ENCODE data around the gene EBI3. TPM values are rescaled to one million over a fixed set of nuclear protein-coding genes. Genes with fewer than 3 reads are reported as not detected.

EBI3 gene
- polyA plus RNA-seq, 2 donors = 0.53 to 0.92 TPM

- Histone ChIP-seq H3K27me3 (ENCODE audit: control insufficient read depth in 1 of 2, insufficient read depth in 2 of 2, low read length in 2 of 2) (peaks cover 0 to 14% of the 10 kb centered on the region in 2 donors), H3K9me3 (ENCODE audit: control insufficient read depth in 2 of 2, insufficient read depth in 1 of 2, low read depth in 1 of 2, low read length in 1 of 2) (no peaks in the 10 kb centered on the region), H3K4me3 (ENCODE audit: low read depth in 1 of 2, low read length in 2 of 2) (no peak overlapping the region), H3K27ac (ENCODE audit: low read depth in 2 of 2, low read length in 1 of 2) (no peak overlapping the region), H3K36me3 (ENCODE audit: control insufficient read depth in 2 of 2, insufficient read depth in 2 of 2, low read length in 1 of 2) (no peaks in the 10 kb centered on the region), H3K4me1 (ENCODE audit: control insufficient read depth in 2 of 2, insufficient read depth in 2 of 2, low read length in 1 of 2) (no peaks in the 10 kb centered on the region)
- WGBS, 2 donors = 70% methylated on average over 33 of the region's 33 CpGs
These were observed 29.5 kb upstream of the EBI3 start for GRCh38 chr19:4199699-4200293.

- Histone ChIP-seq H3K36me3 (ENCODE audit: control insufficient read depth in 2 of 2, insufficient read depth in 2 of 2, low read length in 1 of 2) (no peaks in the 10 kb centered on the region), H3K9me3 (ENCODE audit: control insufficient read depth in 2 of 2, insufficient read depth in 1 of 2, low read depth in 1 of 2, low read length in 1 of 2) (no peaks in the 10 kb centered on the region), H3K27ac (ENCODE audit: low read depth in 2 of 2, low read length in 1 of 2) (no peak overlapping the region), H3K4me3 (ENCODE audit: low read depth in 1 of 2, low read length in 2 of 2) (no peak overlapping the region), H3K4me1 (ENCODE audit: control insufficient read depth in 2 of 2, insufficient read depth in 2 of 2, low read length in 1 of 2) (no peaks in the 10 kb centered on the region), H3K27me3 (ENCODE audit: control insufficient read depth in 1 of 2, insufficient read depth in 2 of 2, low read length in 2 of 2) (peaks cover 0 to 14% of the 10 kb centered on the region in 2 donors)
- 64 to 81% methylated on average over 2 of the region's 2 CpGs for WGBS, 2 donors
These were observed 28.3 kb upstream of the EBI3 start for GRCh38 chr19:4200940-4201542.

GRCh38 chr19:4201798-4202197, 27.5 kb upstream of the EBI3 start:
- Histone ChIP-seq H3K27ac (ENCODE audit: low read depth in 2 of 2, low read length in 1 of 2) (no peak overlapping the region), H3K9me3 (ENCODE audit: control insufficient read depth in 2 of 2, insufficient read depth in 1 of 2, low read depth in 1 of 2, low read length in 1 of 2) (no peaks in the 10 kb centered on the region), H3K4me1 (ENCODE audit: control insufficient read depth in 2 of 2, insufficient read depth in 2 of 2, low read length in 1 of 2) (no peaks in the 10 kb centered on the region), H3K4me3 (ENCODE audit: low read depth in 1 of 2, low read length in 2 of 2) (no peak overlapping the region), H3K27me3 (ENCODE audit: control insufficient read depth in 1 of 2, insufficient read depth in 2 of 2, low read length in 2 of 2) (peaks cover 0 to 12% of the 10 kb centered on the region in 2 donors), H3K36me3 (ENCODE audit: control insufficient read depth in 2 of 2, insufficient read depth in 2 of 2, low read length in 1 of 2) (no peaks in the 10 kb centered on the region)
- WGBS, 2 donors = 81 to 83% methylated on average over 4 of the region's 4 CpGs

GRCh38 chr19:4206818-4207484, 22.4 kb upstream of the EBI3 start:
- Histone ChIP-seq H3K27me3 (ENCODE audit: control insufficient read depth in 1 of 2, insufficient read depth in 2 of 2, low read length in 2 of 2) (no peaks in the 10 kb centered on the region), H3K4me3 (ENCODE audit: low read depth in 1 of 2, low read length in 2 of 2) (no peak overlapping the region), H3K9me3 (ENCODE audit: control insufficient read depth in 2 of 2, insufficient read depth in 1 of 2, low read depth in 1 of 2, low read length in 1 of 2) (no peaks in the 10 kb centered on the region), H3K36me3 (ENCODE audit: control insufficient read depth in 2 of 2, insufficient read depth in 2 of 2, low read length in 1 of 2) (no peaks in the 10 kb centered on the region), H3K27ac (ENCODE audit: low read depth in 2 of 2, low read length in 1 of 2) (no peak overlapping the region), H3K4me1 (ENCODE audit: control insufficient read depth in 2 of 2, insufficient read depth in 2 of 2, low read length in 1 of 2) (no peaks in the 10 kb centered on the region)
- 78 to 82% methylated on average over 10 of the region's 10 CpGs for WGBS, 2 donors

GRCh38 chr19:4208385-4209094, 20.8 kb upstream of the EBI3 start:
- H3K27ac ChIP-seq (ENCODE audit: low read depth in 2 of 2, low read length in 1 of 2) = peak overlapping the region in 1 of 2 donors; percentile 38
- no peaks in the 10 kb centered on the region for H3K4me1 ChIP-seq (ENCODE audit: control insufficient read depth in 2 of 2, insufficient read depth in 2 of 2, low read length in 1 of 2)
- H3K9me3 ChIP-seq (ENCODE audit: control insufficient read depth in 2 of 2, insufficient read depth in 1 of 2, low read depth in 1 of 2, low read length in 1 of 2) = no peaks in the 10 kb centered on the region
- WGBS, 2 donors = 61 to 62% methylated on average over 13 of the region's 13 CpGs
- H3K27me3 ChIP-seq (ENCODE audit: control insufficient read depth in 1 of 2, insufficient read depth in 2 of 2, low read length in 2 of 2) = no peaks in the 10 kb centered on the region
- H3K36me3 ChIP-seq (ENCODE audit: control insufficient read depth in 2 of 2, insufficient read depth in 2 of 2, low read length in 1 of 2) = no peaks in the 10 kb centered on the region
- no peak overlapping the region for H3K4me3 ChIP-seq (ENCODE audit: low read depth in 1 of 2, low read length in 2 of 2)

GRCh38 chr19:4210166-4210731, 19.1 kb upstream of the EBI3 start:
- Histone ChIP-seq H3K27me3 (ENCODE audit: control insufficient read depth in 1 of 2, insufficient read depth in 2 of 2, low read length in 2 of 2) (no peaks in the 10 kb centered on the region), H3K27ac (ENCODE audit: low read depth in 2 of 2, low read length in 1 of 2) (no peak overlapping the region), H3K36me3 (ENCODE audit: control insufficient read depth in 2 of 2, insufficient read depth in 2 of 2, low read length in 1 of 2) (no peaks in the 10 kb centered on the region), H3K9me3 (ENCODE audit: control insufficient read depth in 2 of 2, insufficient read depth in 1 of 2, low read depth in 1 of 2, low read length in 1 of 2) (no peaks in the 10 kb centered on the region), H3K4me3 (ENCODE audit: low read depth in 1 of 2, low read length in 2 of 2) (no peak overlapping the region), H3K4me1 (ENCODE audit: control insufficient read depth in 2 of 2, insufficient read depth in 2 of 2, low read length in 1 of 2) (no peaks in the 10 kb centered on the region)
- WGBS, 2 donors = 74 to 83% methylated on average over 15 of the region's 15 CpGs

GRCh38 chr19:4213116-4213515, 16.2 kb upstream of the EBI3 start:
- no peaks in the 10 kb centered on the region for H3K36me3 ChIP-seq (ENCODE audit: control insufficient read depth in 2 of 2, insufficient read depth in 2 of 2, low read length in 1 of 2)
- no peak overlapping the region for H3K27ac ChIP-seq (ENCODE audit: low read depth in 2 of 2, low read length in 1 of 2)
- no peak overlapping the region for H3K4me3 ChIP-seq (ENCODE audit: low read depth in 1 of 2, low read length in 2 of 2)
- H3K9me3 ChIP-seq (ENCODE audit: control insufficient read depth in 2 of 2, insufficient read depth in 1 of 2, low read depth in 1 of 2, low read length in 1 of 2) = peaks cover 0 to 2% of the 10 kb centered on the region in 2 donors
- WGBS, 2 donors = 60 to 67% methylated on average over 3 of the region's 3 CpGs
- H3K27me3 ChIP-seq (ENCODE audit: control insufficient read depth in 1 of 2, insufficient read depth in 2 of 2, low read length in 2 of 2) = no peaks in the 10 kb centered on the region
- H3K4me1 ChIP-seq (ENCODE audit: control insufficient read depth in 2 of 2, insufficient read depth in 2 of 2, low read length in 1 of 2) = no peaks in the 10 kb centered on the region

- Histone ChIP-seq H3K4me1 (ENCODE audit: control insufficient read depth in 2 of 2, insufficient read depth in 2 of 2, low read length in 1 of 2) (no peaks in the 10 kb centered on the region), H3K36me3 (ENCODE audit: control insufficient read depth in 2 of 2, insufficient read depth in 2 of 2, low read length in 1 of 2) (no peaks in the 10 kb centered on the region), H3K27me3 (ENCODE audit: control insufficient read depth in 1 of 2, insufficient read depth in 2 of 2, low read length in 2 of 2) (no peaks in the 10 kb centered on the region), H3K9me3 (ENCODE audit: control insufficient read depth in 2 of 2, insufficient read depth in 1 of 2, low read depth in 1 of 2, low read length in 1 of 2) (peaks cover 0 to 2% of the 10 kb centered on the region in 2 donors), H3K27ac (ENCODE audit: low read depth in 2 of 2, low read length in 1 of 2) (no peak overlapping the region), H3K4me3 (ENCODE audit: low read depth in 1 of 2, low read length in 2 of 2) (no peak overlapping the region)
- WGBS, 2 donors = 57 to 64% methylated on average over 10 of the region's 10 CpGs
These were observed 13.5 kb upstream of the EBI3 start for GRCh38 chr19:4215807-4216206.

- no peak overlapping the region for H3K27ac ChIP-seq (ENCODE audit: low read depth in 2 of 2, low read length in 1 of 2)
- no peaks in the 10 kb centered on the region for H3K4me1 ChIP-seq (ENCODE audit: control insufficient read depth in 2 of 2, insufficient read depth in 2 of 2, low read length in 1 of 2)
- no peak overlapping the region for H3K4me3 ChIP-seq (ENCODE audit: low read depth in 1 of 2, low read length in 2 of 2)
- H3K9me3 ChIP-seq (ENCODE audit: control insufficient read depth in 2 of 2, insufficient read depth in 1 of 2, low read depth in 1 of 2, low read length in 1 of 2) = peaks cover 0 to 2% of the 10 kb centered on the region in 2 donors
- no peaks in the 10 kb centered on the region for H3K27me3 ChIP-seq (ENCODE audit: control insufficient read depth in 1 of 2, insufficient read depth in 2 of 2, low read length in 2 of 2)
- no peaks in the 10 kb centered on the region for H3K36me3 ChIP-seq (ENCODE audit: control insufficient read depth in 2 of 2, insufficient read depth in 2 of 2, low read length in 1 of 2)
- 78 to 80% methylated on average over 6 of the region's 6 CpGs for WGBS, 2 donors
These were observed 12.5 kb upstream of the EBI3 start for GRCh38 chr19:4216846-4217245.

All from esophagus (tissue), 2 donors.